22Rv1 (cell line): ENCODE data around the gene RERE.

Experiments used
- H3K27ac ChIP-seq: fragments of 450-650 bp; 2 replicates; pipeline ENCODE4 v1.5.1; 2017
- CTCF ChIP-seq: fragments of 450-650 bp; IDR thresholded peaks from 2 replicates; pipeline ENCODE4 v1.5.1; 2017; ENCODE audit warnings: mild to moderate bottlenecking
- ZFX ChIP-seq: fragments of 450-650 bp; IDR thresholded peaks from 2 replicates; pipeline ENCODE4 v1.6.1; 2017; ENCODE audit warnings: antibody characterized with exemption, borderline replicate concordance

RERE gene

GRCh38 chr1:8337776-8338525 is 479.5 kb downstream of the RERE start:
- no peak for TF ChIP-seq ZFX

GRCh38 chr1:8335246-8335645 is 482.2 kb downstream of the RERE start:
- no peak overlapping the region for H3K27ac ChIP-seq
- TF ChIP-seq CTCF (no peak), ZFX (no peak)

More at GRCh38 chr1:8337776-8338525, 479.5 kb downstream of the RERE start:
- no peak overlapping the region for H3K27ac ChIP-seq

GRCh38 chr1:8334106-8334851 is 483.2 kb downstream of the RERE start:
- TF ChIP-seq CTCF (no peak), ZFX (no peak)
- no peak overlapping the region for H3K27ac ChIP-seq

- no peak for TF ChIP-seq ZFX
Measured at GRCh38 chr1:8333246-8333987, 484.0 kb downstream of the RERE start.

GRCh38 chr1:8332806-8333205 is 484.6 kb downstream of the RERE start:
- TF ChIP-seq CTCF (no peak), ZFX (no peak)
- no peak overlapping the region for H3K27ac ChIP-seq

More at GRCh38 chr1:8333246-8333987, 484.0 kb downstream of the RERE start:
- no peak overlapping the region for H3K27ac ChIP-seq

GRCh38 chr1:8330271-8331125 is 486.9 kb downstream of the RERE start:
- no peak overlapping the region for H3K27ac ChIP-seq
- TF ChIP-seq CTCF (no peak), ZFX (no peak)

- no peak overlapping the region for H3K27ac ChIP-seq
- no peak for TF ChIP-seq ZFX
- no peak for TF ChIP-seq CTCF
Measured at GRCh38 chr1:8329858-8330257, 487.6 kb downstream of the RERE start.

GRCh38 chr1:8329439-8329838 is 488.0 kb downstream of the RERE start:
- TF ChIP-seq CTCF: no peak
- no peak for TF ChIP-seq ZFX

More at GRCh38 chr1:8329439-8329838, 488.0 kb downstream of the RERE start:
- no peak overlapping the region for H3K27ac ChIP-seq
